Activated effector memory CD4-positive, alpha-beta T cell treated with Interleukin-2 at 50 U/mL for 16 hours (primary cell): ENCODE measurements around the gene DLX6.
"Not testable (repeated sequence)": the region's sequence is repeated elsewhere in the genome, so short reads cannot be mapped to it uniquely, and the experiment has no call there.

Experiments used
- DNase-seq: peaks from one replicate; pipeline ENCODE4 v3.0.0-alpha.2; 2020

Gene DLX6

DNA sequence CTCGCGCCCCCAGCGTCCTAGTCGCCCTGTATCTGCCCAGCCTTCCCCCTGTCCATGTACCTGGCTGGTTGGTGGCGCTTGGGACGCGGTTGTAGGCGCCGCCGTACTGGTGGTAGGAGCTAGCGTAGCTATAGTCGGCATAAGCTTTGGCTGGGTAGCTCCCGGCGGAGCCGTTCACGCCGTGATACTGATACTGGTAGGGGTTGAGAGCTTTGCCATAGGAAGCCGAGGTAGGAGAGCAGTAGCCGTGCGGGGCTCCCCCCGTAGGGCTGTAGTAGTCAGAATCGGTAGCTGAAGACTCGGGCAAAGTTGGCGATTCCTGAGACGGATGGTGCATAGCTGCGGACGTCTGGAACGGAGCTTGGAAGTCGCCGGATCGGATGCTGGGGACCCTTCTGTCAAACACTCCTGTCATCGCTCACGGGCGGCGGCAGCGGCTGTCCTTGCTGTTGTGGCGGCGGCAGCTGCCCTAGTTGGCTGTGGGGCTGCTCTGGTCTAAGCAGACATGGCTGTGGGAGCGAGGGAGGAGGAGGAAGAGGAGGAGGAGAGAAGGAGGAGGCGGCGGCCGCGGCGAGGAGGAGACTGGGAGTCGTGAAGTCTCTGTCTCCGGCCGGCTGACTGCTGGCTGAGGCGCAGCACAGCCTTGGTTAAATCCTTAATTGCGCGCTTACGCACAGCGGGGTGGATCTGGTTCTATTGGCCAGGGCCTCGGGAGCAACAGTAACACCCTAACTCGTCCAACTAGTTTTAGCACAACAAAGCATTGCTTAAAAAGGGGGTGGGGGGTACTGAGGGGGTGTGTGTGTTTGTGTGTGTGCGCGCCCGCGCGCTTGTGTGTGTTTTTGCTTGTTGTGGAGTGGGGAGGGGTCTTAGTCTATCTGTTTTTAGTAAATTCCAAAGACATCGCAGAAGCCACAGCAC, 19.1 kb downstream of the DLX6 start, which contains the start of gene DLX5:
Gene DLX5, minus strand, starts transcription at position 623 of the 921 bp plus-strand sequence. Its CDS starts 208 bp downstream, at position 415.
- DNase-seq = no peak

DNA sequence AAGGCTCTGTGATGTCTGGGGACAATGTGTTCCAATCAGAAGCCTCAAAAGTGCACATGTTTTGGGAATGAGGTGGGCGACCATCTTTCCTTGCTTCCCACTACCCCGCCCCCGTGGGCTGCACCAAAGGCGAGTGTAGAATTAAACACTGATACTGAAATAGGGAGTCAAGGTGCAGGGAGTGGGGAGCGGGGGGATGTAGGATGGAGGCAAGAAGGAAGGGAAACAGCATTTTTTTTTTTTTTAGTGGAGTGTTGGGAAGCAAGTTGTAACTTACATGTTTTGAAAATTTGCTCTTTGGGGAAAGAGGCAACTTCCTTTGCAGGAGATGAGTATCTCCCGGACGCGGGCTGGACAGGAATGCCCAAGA, 19.8 kb downstream of the DLX6 start:
- no peak for DNase-seq

DNA sequence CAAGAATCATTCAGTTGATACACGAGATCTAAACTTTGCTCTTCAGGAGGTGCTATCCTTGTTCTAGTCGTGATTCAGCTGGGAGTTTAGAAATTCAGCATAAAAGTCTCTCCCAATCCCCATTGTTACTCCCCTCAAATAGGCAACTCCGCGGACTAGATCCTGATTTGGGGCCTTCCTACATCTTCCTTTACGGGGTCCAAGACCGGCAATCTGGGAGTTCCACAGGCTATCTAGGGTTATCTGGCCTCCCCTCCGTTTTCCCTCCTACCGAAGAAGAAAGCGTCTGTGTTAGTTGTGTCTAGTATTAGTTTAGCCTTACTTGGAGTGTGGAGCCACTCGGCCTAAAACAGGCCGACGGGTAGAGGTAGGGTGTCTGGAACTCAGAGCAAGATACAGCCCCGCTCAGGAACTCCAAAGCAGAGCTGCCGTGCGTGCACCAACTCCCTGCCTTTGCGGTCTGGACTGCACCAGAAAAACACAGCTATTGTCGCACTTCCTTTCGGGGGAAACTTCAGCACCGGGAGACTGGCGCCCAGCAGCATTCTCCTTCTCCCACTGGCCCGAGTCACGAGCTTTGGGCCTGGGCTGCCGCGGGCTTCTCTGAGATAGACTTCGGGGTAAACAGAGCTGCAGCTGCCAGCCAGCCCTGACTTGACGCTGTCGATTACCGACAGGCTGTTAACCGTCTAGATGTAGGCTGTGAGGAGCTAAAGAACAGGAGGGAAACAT, 20.8 kb downstream of the DLX6 start:
- no peak for DNase-seq

DNA sequence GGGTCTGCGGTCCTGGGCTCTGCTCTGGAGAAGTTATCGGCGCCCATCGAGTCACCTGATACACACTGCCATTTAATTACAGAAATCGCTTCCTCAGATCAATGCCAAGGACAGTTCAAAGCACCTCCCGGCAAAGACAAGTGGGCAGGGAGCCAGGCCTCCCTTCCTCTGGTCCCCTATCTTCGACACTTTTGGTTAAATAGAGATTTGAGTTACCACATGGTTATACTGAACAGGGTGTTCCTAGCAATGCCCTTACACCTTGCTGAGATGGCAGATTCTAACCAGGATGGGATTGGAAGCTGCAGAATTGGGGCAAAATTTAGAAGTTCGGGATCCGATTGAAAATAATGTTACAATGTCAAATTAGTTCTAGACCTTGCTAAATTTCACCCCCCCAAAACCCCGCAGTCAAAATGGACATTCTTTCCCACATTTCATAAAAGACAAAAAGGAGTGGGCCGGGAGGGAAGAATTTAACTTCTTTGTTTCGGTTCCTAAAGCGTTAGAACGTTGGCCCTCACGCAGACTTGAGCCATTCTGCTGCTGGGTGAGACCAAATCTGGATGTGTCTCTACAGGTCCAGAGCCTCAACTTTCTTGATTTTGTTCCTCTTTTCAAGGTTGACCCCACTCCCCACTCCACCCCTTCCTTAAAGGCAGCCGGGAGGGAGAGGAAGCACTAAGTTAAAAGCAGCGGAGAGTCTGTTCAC, 21.5 kb downstream of the DLX6 start:
- DNase-seq = no peak

DNA sequence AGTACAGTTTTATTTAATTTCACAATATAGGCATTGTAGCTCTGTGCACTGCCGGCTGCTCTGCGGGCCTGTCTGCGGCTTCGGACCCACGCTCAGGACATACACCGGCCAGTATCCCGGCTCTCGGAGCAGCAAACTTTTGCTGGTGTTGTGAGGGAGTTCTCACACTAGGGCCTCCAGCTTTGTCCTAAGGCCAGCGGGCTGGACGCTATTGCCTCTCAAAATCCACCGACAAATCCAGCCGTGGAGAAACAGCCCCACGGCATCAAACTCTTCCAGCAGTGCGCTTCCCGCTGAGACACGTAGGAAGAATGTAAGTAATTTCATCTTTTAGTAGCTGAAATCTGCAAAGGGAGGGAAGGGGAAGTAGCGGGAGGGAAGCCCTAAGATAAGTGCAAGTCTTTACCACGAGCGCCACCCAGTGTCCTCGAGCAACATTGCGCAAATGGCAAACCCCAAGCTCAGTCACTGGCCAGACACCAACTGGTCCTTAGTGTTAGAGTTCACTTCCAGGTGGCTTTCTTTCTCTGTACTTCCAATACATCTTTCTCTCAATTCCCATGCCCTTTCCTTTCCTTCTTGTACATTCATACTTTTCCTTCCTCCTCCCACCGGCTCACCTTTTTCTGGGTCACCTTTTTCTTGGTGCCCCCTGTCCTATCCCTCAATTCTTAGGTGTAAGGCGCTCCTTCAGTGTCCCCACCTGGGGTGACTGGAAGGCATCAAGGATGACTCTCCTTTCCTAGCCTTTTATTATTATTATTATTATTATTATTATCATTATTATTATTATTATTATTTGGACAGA, 22.3 kb downstream of the DLX6 start:
- peak; percentile 27 for DNase-seq

DNA sequence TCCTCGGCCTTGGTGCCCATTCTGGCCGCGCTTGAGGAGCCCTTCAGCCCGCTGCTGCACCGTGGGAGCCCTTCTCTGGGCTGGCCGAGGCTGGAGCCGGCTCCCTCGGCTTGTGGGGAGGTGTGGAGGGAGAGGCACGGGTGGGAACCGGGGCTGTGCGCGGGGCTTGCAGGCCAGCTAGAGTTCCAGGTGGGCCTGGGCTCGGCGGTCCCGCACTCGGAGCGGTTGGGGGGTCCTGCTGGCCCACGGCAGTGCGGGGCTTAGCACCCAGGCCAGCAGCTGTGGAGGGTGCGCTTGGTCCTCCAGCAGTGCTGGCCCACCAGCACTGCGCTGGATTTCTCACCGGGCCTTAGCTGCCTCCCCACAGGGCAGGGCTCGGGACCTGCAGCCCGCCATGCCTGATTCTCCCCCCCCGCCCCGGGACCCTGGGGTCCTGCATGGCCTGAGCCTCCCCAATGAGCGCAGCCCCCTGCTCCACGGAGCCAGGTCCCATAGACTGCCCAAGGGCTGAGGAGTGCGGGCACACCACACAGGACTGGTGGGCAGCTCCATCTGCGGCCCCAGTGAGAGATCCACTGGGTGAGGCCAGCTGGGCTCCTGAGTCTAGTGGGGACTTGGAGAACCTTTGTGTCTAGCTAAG, 29.0 kb downstream of the DLX6 start:
- DNase-seq = not testable (repeated sequence)

DNA sequence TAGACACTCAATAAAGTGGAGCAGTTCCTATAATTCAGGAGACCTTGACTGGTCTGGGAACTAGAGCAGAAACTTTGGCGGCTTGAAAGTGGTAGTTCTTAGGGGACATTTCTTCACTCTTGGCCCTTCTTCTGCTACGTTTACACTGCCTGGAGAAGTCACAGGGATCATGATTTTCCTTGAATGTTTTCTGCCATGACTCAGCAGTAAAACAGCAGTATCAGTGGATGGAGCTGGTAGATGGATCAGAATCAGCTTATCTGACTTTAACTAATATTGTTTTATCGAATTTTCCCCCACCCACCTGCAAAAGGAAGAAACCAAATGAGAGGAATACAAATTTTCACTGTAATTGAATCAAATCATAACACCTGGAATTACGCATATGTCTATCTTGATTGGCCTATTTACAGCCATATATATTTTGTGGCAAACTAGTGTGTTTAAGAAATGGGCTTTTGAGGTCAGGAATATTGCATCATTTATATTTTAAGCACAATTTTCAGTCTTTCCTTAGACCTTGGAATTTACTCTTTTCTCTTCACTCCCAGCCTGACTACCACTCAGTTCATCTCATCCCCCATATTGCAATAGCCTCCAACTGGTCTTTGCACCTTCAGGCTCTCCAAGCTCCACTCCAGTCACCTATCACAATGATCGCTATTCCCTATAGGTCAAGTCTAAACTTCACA, 34.2 kb downstream of the DLX6 start:
- DNase-seq = no peak

DNA sequence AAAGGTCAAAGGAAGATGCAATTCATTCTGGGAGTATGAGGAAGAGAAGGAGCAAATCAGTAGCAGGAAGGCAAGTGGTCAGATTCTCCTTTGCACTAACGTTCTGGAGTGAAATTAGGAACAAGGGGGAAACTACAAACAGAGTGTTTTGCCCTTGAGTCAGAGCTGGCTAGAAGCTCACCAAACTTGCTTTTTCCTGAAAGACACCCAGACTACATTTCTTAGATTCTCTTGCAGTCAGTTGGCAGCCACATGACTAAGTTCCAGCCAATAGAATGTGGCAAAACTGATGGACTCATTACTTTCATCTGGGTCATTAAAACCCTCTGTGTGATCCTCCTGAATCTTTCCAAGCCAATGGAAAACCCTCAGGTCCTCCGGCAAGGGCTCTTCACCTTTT, 37.9 kb downstream of the DLX6 start:
- DNase-seq = no peak
